NCI-H2171 treated with DMSO at 0.1 percent for 48 hours (cell line): ENCODE results near the gene SYNE4.
"Not testable (repeated sequence)": the region's sequence is repeated elsewhere in the genome, so short reads cannot be mapped to it uniquely, and the experiment has no call there.

Source experiments
- DNase-seq: peaks from one replicate; lab custom pipeline; 2025; lab: John Stamatoyannopoulos, UW

SYNE4 gene

DNA sequence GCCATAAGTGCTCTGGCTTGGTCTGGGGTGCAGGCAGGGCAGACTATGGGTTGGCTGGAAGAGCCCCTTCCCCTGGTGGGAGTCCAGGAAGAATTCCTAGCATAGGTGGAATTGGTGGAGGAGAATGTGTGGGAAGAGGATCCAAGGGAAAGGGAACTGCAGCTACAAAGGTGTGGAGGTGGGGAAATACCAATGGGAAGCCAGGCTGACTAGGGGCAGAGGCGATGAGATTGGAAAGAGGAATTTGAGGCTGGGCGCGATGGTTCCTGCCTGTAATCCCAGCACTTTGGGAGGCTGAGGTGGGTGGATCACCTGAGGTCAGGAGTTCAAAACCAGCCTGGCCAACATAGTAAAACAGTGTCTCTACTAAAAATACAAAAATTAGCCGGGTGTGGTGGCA lies 18.5 kb downstream of the SYNE4 start:
- DNase-seq, result no peak

DNA sequence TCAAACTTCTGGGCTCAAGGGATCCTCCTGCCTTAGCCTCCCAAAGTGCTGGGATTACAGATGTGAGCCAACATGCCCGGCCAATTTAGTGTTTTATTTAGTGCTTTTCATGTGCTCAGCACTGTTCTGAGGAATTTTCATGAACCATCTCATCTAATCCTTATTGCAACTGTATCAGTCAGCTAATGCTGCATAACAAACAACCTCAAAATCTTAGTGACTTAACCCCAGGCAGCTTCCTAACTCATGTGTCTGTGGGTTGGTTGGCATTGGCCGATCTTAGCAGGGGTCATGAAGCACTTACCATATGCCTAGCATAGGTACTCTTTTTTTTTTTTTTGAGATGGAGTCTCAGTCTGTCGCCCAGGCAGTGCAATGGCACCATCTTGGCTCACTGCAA lies 19.8 kb downstream of the SYNE4 start:
- no peak for DNase-seq

DNA sequence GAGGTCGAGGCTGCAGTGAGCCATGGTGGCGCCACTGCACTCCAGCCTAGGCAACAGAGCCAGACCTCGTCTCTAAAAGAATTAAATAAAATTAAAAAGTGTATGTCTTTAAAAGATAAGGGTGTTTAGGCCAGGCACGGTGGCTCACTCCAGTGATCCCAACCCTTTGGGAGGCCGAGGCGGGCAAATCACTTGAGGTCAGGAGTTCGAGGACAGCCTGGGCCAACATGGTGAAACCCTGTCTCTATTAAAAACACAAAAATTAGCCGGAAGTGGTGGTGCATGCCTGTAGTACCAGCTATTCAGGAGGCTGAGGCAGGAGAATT lies 21.1 kb downstream of the SYNE4 start:
- no peak for DNase-seq

DNA sequence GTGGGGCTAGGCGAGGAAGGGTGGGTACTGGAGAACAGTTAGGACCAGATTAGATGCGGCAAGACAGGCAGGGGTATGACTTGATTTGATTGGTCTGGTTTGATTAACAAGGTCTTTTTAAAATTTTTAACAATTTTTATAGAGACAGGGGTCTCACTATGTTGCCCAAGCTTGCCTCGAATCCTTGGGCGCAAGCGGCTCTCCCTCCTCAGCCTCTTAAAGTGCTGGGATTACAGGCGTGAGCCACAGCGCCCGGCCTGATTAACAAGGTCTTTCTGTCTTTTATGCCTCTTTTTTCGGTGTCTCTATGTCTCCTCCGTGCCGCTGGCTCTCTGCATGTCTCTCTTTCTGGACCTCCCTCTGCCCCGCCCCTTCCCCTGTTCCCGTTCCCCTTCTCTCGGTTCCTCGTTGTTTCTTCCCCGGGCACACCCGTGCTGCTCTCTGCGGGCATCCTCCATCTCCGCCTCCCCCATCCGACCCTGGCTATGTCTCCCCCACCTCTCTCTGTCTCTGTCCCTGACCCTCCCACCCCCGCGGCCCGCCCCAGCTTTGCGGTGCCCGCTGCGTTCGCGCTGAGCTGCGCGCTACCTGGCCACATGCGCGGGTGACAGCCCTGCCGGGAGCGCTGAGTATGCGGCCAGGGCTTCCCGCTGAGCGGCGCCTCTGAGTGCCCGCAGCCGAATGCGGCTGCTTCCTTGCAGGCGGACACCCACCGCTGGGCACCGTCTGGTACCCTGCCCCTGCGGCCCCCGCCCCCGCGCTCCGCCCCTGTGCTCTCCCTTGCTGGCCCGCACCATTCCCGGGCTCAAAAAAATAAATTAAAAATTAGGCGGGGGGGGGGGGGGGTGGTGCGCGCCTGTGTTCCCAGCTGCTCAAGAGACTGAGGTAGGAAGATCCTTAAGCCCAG lies 21.7 kb downstream of the SYNE4 start:
- peak; percentile 54 for DNase-seq

DNA sequence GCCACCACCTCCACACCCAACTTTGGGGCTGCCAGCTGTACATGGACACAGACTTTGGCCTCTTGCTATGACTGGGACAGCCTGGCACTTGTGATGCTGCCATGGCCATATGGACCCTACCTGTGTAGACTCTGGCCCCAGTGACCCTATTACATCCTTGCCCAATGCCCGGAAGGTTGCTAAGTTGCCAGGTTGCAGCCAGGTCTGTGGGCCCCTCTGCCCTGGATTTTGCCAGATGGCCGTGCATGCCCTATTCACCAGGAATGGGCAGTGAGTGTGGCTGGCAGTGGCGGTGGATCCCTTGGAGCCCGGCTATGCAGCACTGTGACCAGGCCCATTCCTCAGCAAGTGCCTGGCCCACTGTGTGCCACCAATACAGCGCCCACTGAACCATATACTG lies 22.5 kb downstream of the SYNE4 start:
- DNase-seq, result no peak

DNA sequence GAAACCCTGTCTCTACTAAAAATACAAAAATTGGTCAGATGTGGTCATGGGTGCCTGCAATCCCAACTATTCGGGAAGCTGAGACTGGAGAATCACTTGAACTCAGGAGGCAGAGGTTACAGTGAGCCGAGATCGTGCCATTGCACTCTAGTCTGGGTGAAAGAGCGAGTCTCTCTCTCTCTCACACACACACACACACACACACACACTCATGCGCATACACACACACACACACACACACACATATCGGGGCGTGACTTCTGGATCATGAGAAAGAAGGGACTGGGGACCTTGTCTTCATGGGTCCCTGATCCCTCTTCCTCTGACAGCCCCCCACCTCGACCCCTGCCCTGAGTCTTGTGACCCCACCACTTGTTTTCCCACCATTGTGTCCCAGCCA lies 25.4 kb downstream of the SYNE4 start:
- DNase-seq, result no peak

DNA sequence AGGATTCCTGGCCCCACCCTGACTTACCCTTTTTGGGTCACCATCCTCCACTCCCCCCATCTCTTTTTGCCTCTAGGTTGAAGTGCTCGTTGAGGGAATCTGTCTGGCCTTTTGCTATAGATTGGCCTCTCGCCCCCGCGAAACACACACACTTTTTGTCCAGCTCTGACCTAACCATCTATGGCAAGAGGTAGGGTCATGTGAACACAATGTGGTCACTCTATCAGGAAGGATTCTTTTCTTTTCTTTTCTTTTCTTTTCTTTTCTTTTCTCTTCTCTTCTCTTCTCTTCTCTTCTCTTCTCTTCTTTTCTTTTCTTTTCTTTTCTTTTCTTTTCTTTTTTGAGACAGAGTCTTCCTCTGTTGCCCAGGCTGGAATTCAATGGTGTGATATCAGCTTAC lies 27.6 kb downstream of the SYNE4 start:
- DNase-seq, result not testable (repeated sequence)

DNA sequence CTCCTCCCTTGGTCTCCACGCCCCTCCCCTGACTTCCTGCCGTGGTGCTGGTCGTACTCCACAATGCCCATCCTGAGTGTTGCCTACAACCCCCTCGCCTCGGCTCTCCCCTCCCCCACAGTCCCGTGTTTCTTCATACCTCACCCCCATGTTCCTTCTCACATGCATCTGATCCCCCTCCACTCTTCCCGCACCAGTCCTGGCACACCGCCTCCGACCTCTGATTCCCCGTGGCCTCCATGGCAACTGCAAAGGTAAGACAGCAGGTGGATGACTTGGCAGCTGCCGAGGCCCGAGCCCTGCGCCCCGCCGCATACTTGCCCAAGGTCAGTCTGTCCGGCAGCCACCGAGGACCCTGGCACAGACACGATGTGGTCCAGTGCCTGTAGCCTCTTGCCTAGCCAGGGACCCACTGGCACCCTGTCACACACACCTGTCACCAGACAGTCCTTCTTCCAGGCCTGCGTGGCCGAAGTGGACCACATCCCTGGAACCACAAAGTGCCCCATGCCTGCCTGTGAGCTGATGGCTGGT lies 29.7 kb downstream of the SYNE4 start:
- DNase-seq, result no peak

DNA sequence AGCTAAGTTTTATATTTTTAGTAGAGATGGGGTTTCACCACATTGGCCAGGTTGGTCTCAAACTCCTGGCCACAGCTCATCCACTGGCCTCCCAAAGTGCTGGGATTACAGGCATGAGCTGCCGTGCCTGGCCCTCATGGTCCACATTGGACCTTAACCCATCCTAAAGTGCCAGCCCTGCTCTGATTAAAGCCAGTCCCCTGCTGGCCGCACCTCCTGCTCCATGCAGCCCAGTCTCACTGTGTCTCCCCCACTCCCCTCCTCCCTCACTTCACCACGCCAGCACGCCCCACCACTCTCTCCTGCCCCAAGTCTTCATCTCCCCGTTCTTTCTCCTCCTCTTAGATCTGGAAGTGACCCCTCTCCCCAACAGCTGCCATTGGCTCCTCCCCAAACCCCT lies 30.3 kb downstream of the SYNE4 start:
- no peak for DNase-seq

DNA sequence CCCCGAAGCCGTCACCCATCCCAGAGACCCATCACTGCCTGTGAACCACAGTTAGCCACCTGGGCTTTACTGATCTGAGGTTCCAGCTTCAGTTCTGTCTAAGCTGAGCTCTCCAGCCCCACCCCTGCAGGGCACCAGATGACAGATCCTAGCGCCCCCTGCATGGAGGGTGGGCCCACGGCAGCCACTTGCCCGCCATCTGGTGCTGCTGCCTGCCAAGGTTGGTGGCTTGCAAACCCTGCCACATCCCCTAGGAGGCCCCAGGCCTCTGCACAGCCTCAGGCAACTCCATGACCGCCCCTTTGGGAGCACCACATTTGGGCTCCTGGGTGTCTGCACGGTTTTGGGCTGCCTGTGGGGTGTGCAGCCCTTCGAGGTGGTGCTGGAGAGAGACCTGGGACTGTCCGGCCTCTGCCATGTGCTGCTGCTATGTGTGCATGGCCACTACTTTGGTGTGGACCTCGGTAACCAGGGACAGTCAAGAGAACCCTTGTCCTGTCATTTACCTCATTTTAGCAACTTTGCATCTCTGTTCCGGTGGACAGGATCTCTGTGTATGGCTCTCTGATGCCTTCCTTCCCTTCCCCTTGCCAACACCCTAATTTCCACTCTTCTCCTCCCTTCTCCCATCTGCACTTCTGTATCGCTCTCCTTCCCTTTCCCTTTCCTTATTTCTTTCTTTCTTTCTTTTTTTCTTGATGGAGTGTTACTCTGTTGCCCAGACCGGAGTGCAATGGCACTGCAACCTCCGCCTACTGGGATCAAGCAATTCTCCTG lies 31.0 kb downstream of the SYNE4 start:
- peak; percentile 85 for DNase-seq

DNA sequence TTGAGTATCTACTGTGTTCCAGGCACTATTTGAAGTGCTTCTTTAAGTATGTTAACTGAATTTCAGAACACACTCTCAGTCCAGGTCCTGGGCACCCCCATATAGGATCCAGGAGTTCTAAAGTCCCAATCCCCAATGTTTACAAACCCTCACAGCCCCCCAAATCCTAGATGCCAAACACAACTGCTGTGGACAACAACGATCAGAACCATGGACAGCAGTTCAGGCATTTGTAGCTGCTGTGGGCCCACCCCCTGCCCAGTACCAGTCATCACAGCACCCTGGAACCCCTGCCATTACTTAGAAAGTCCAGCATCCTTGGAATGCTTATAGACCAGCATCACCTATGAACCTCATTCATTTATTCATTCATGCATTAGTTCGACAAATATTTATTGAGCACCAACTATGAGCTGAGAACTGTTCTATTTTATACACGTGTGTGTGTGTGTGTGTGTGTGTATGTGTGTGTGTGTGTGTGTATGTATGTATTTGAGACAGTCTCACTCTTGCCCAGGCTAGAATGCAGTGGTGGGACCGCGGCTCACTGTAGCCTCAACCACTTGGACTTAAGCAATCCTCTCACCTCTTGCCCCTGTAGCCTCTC lies 32.9 kb downstream of the SYNE4 start:
- no peak for DNase-seq

DNA sequence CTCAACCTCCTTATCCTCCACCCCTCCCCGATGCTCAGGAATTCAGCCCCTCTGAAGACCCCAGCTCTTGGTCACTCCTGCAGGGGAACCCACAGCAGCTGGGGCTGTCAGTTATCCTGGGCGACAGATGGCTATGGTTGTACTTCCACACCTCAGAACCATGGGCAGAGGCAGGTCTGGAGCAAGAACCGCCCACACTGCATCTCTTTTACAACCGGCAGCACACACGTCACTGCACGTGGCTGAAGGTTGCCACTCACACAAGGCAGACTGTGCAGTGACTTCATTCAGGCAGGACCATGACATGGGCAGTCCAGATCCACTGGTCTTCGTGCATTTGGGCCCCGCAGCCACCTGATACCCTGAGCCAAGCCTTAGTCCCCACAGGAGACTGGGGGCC lies 35.1 kb downstream of the SYNE4 start:
- DNase-seq, result no peak

DNA sequence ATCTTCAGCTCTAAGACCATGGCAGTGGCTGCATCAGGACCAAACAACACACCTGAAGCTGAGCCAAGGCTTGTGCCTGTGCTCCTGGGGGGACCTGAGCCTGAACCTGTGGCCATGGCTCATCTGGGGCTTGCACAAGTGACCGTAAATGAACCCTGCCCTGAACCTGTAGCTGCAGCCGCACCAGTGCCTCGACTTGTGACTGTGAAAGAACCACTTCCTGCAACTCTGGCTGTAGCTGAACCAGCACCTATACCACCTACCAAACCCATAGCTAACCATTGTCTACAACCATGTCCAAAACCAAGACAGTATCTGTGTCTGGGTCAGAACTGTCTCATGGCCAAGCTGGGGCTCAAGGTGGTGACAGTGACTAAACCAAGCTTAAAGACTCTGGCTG lies 41.8 kb downstream of the SYNE4 start:
- DNase-seq, result no peak

DNA sequence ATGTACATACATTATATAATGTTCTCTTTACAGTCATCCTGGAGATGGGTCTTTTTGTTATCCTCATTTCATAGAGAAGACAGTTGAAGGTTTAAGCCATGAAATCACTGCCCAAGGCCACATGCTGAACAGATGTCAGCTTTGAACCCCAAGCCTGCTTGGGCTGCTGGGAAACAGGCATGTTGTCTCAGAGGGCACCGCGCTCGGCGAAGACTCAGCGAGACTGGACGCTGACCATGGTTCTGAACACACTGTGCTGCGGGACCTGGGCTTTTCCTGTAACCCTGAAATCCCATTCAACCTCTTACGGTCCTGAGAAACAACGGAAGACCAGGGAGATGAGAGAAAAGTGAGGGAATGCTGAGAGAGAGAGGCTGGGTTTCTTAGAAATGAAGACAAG lies 45.1 kb downstream of the SYNE4 start:
- DNase-seq, result no peak

DNA sequence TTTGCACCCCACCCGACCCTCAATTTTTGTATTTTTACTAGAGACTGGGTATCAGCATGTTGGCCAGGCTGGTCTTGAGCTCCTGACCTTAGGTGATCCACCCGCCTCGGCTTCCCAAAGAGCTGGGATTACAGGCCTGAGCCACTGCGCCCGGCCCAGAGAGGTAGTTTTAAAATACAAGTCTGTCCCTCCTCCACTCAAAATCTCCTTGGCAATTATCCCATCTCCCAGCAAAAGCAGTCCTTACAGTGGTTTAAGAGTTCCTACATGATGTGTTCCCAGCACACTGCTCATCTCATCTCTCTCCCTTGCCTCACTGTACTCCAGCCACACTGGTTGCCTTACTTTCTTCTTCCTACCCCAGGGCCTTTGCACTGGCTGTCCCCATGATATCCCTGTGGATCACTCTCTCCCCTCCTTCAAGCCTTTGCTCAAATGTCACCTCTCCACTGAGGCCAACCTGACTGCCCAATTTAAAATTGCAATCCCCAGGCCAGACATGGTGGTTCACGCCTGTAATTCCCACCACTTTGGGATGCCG lies 48.1 kb downstream of the SYNE4 start:
- no peak for DNase-seq

DNA sequence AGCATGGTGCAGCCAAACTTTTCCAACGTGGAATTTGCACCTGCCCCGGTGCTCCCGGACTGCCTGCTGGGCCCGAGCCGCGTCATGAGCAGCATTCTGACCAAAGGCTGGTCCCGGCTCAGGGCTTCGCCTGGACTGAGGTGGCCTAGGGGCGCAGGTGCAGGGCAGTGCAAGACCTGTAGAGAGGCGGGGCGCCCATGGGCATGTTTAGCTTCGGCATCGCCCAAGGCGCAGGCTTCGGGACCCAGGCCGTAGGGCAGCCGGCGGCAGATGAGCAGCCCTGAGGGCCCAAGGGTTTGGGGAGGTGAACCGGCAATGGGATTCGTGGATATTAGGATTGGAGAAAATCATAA lies 48.7 kb downstream of the SYNE4 start:
- DNase-seq, result no peak

DNA sequence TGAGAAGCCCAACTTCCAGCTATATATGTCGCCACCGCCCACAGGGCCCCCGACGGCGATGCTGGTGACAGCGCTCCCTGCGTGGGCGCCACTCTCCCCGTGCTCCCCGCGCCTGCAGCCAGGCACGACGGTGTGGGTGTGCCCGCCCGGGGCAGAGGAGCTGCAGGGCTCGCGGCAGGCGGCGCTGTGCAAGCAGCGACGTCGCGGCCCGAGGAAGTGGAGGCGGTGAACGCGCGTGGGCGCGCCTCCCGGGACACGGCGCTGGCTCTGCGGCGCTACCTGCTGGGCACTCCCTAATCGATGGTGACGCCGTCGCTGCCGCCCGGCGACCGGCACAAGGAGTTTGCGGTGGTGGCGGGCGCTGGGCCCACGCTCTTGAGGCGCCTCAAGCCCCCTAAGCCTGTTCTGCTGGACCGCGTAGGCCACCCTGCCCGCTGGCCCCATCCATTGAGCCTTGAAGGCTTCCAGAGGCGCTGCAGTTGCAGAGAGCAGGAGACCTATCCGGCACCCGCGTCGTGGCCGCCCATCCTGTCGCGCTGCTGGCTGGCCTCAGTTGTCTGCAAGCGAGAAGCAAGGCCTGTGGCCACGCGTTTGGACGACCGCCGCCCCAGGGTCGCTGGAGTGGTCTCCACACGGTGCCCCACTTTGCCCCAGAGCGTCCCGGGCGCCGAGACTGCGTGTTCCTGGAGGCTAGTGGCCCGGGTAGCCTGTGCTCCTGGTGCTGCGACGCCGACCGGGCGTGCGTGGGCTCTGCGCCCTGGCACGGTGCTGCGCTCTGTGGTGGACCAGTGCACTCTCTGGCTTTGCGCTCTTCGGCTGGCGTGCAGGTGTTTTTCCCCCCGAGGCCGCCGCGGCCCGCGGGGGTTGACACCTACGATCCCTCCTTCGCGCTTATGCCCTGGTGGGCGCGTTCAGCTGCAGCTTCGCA lies 49.3 kb downstream of the SYNE4 start:
- no peak for DNase-seq

DNA sequence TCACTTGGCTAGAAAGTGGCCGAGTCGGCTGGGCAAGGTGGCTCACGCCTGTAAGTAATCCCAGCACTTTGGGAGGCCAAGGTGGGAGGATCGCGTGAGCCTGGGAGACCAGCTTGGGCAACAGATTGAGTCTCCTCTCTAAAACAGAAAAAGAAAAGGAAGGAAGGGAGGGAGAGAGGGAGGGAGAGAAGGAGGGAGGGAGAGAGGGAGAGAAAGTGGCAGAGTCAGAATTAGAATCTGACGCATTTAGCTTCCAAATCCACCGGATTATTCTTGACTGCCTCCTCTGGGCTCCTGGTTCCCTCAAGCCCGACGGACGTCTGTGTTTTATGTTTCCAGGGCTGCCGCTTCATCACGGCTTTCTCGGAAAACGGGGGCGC lies 50.0 kb downstream of the SYNE4 start:
- no peak for DNase-seq

DNA sequence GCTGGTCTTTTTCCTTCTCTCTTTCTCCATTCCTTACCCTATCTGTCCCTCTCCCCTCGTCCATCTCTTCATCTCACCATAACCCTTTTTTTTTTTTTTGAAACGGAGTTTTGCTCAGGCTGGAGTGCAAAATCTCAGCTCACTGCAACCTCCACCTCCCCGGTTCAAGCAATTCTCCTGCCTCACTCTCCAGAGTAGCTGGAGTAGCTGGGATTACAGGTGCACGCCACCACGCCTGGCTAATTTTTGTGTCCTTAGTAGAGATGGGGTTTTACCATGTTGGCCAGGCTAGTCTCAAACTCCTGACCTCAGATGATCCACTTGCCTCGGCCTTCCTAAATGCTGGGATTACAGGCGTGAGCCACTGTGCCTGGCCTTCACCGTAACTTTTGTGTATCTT lies 51.2 kb downstream of the SYNE4 start:
- not testable (repeated sequence) for DNase-seq

DNA sequence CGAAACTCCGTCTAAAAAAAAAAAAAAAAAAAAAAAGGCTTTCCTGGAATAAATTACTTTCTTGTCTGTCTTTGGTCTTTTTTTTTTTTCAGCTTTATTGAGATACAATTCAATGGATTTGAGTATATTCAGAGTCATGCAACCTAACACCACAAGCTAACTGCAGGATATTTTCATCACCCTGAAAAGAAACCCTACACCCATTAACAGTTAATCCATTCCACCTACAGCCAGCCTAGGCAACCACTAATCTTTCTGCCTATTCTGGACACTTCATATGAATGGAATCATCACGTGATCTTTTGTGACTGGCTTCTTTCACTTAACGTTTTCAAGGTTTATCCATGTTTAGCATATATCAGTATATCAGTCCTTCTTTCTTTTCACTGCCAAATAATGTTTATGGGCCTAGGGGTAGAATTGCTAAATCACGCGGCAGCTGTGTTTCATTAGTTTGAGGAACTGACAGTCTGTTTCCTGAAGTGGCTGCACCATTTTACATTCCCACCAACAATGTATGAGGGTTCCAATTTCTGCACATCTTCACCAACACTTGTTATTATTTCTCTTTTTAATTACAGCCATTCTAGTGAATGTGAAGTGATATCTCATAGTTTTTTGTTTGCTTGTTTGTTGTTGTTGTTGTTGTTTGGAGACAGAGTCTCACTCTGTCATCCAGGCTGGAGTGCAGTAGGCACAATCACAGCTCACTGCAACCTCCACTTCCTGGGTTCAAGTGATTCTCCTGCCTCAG lies 52.6 kb downstream of the SYNE4 start:
- DNase-seq, result no peak
